Glomerular endothelial cell (primary cell): Measurements from ENCODE around the gene LARP1. TPM values are rescaled to one million over a fixed set of nuclear protein-coding genes. Genes with fewer than 3 reads are reported as not detected.
"Not testable (repeated sequence)": the region's sequence is repeated elsewhere in the genome, so short reads cannot be mapped to it uniquely, and the experiment has no call there.

Experiments used
- DNase-seq: peaks from one replicate; pipeline ENCODE4 v3.0.0-alpha.2; 2011; ENCODE audit warnings: low read depth, low spot score; ENCODE audit errors: extremely low read depth
- total RNA-seq: library from RNA; depleted of rRNA; stranded (reverse); fragments of >200 nt; gene quantifications from 2 replicates; pipeline ENCODE4 v1.2.3, GENCODE V29; 2015

Gene LARP1
- total RNA-seq, 1 donor from 2014 or later, result 177 TPM

GRCh38 chr5:154820383-154820782, 65.2 kb downstream of the LARP1 start:
- DNase-seq, result no peak

DNA sequence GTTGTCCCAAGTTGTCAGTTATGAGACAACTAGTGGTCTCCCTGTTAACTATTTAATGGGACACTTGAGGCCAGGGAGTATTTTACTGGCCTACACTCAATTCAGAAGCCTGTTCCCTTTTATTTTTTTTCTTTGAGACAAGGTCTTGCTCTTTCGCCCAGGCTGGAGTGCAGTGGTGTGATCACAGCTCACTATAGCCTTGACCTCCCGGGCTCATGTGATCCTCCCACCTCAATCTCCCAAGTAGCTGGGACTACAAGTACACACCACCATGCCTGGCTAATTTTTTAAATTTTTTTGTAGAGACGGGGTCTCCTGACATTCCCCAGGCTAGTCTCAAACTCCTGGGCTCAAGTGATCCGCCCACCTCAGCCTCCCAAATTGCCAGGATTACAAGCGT, 67.7 kb downstream of the LARP1 start:
- DNase-seq, result not testable (repeated sequence)

GRCh38 chr5:154823605-154824004, 68.4 kb downstream of the LARP1 start:
- DNase-seq, result no peak

- no peak for DNase-seq
These were observed 68.9 kb downstream of the LARP1 start for GRCh38 chr5:154824070-154824469.

DNA sequence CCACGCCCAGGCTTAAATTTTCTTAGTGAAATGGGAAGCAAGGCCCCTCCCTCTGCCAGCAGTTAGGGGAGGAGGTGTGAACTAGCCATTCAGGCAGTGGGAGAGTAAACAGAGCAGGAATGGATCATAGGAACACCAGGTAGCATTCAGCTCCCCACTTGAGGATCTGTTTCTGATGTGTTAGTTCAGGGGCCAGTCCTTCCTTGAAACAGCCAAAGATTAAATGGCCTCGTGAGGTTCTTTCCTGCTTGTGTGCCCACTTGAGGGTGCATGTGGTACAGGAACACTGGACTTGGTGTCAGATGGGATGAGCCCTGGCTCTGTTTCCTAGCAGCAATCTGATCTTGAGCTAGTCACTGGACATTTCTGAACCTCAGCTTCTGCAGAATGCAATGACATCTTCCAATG, 74.0 kb downstream of the LARP1 start:
- no peak for DNase-seq

DNA sequence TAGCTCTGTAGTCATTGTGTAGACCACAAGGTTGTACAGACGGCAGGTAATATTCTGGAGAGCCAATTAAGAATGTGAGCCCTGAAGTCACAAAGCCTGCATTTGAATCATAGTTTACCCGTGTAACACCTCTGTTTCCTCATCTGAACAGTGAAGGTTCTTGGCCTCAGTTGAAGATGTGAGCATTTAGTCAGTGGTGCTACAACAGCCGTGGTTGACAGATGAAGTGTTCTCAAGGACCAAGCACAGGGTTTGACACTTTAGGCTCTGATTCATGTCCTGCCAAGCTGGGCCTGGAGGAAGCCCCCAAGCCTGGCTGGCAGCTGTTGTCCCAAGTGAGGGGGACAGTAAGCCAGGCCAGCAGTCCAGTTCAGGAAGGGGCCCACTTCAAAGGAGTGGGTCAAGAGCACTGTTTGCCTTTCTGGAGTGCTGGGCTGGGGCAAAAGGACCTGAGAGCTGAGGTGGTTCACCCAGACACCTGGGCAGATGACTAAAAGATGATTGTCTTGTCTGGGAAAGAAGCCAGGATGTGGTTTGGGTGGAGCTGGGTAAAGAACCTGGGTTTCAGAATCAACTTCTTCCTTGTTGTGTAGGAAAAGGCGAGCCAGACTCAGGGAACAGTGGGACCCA, 74.5 kb downstream of the LARP1 start:
- no peak for DNase-seq

DNA sequence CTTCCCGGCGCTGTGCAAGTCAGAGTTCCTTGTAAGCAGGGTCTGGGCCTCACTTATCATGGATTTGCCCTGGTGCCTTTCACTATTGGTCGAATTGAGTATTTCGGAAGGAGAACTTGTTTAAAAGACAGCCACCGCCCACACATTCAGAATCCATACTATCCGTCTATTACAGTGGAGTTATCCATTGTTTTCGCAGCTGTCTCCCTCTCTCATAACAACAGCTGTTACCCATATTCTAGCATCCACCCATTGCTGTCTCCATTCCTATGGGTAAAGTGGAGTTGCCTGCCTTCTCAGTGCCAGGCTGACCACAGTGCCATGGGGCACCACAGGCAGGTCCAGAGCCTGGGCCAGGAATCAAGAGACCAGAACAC, 75.0 kb downstream of the LARP1 start:
- no peak for DNase-seq

GRCh38 chr5:154830596-154830995, 75.4 kb downstream of the LARP1 start:
- DNase-seq, result no peak

- no peak for DNase-seq
These were observed 76.3 kb downstream of the LARP1 start for GRCh38 chr5:154831451-154831850.

- DNase-seq, result not testable (repeated sequence)
These were observed 77.6 kb downstream of the LARP1 start for GRCh38 chr5:154832804-154833203.

GRCh38 chr5:154834053-154834452, 78.9 kb downstream of the LARP1 start:
- no peak for DNase-seq

- not testable (repeated sequence) for DNase-seq
These were observed 80.5 kb downstream of the LARP1 start for GRCh38 chr5:154835701-154836052.

DNA sequence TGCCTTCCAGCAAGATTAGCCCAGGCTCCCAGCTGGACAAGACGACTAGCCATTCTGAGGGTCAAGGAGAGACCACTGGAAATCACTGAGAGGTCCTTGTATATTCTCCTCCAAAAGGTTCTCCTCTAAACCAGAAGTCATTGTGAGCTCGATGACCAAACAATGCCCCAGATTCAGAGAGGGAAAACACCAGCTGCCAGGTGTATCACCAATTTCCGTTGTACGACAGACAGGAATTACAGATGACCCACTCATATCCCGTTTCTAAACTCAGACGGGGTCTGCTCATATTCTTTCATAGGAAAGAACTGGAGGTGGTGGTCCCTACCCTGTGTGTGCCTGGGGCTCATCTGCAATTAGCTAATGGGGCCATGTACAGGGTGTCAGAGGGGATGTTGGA, 81.0 kb downstream of the LARP1 start:
- DNase-seq, result no peak

DNA sequence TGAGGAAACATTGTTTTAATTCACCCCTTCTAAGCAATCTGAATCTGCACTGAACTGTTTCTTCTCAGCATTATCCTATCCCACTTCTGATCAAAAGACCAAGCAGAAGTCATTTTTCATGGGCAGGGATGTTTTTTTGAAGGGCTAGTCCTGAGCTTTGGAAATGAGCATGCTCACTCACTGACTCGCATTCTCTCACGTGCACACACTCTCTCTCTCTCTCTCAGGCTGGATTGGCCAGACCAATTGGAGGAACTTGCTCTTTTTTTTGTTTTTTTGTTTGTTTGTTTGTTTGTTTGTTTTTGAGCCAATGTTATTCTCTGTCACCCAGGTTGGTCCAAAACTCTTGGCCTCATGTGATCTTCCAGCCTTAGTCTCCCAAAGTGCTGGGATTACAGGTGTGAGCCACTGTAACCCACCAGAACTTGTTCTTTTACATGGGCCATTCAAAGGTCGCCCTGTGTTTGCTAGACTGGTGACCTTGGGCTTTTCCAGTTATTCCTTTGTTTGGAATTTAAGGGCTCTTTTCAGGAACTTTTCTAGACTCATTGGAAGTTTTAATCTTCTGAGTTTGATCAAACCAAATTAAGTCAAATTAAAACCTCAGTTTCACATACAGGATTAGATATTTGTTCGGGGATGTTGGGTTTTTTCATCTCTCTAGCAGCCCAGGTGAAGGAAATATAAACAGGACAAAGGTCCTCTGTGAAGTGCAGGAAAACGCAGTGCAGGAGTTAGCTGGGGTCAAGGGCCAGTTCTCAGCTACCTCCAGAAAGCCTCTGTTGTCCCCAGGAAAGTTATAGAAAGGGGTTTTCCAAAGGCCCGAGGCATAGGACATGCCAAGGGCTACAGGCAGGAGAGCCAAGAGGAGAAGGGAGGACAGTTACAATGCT, 82.1 kb downstream of the LARP1 start:
- DNase-seq, result no peak

DNA sequence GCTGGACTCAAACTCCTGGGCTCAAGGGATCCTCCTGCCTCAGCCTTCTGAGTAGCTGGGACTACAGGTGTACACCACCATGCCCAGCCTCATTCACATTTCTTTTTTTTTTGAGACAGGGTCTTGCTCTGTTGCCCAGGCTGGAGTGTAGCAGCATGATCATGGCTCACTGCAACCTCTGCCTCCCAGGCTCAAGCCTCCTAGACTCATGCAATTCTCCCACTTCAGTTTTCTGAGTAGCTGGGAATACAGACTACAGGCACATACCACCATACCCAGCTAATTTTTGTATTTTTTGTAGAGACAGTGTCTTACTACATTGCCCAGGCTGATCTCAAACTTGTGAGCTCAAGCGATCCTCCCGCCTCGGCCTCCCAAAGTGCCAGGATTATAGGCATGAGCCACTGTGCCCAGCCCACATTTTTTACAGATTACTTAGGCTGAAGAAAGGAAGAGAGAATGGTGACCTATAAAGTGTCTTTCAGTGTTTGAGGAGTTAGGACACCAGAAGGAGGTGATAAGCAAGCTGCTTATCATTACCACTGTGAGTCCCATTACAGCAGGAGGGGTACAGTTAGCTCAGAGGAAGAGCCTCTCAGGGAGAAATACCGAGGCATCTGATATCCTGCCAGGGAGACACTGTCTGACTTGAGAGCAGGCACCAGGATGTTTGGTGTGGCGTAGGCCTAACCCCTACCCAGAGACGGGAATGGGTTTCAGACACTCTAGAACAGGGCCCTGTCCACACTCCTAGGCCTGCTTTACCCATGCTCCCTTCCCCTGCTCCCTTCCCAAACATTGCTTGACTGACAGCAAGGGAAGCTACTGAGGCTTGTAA, 85.5 kb downstream of the LARP1 start:
- no peak for DNase-seq

- no peak for DNase-seq
These were observed 86.1 kb downstream of the LARP1 start for GRCh38 chr5:154841273-154841661.

DNA sequence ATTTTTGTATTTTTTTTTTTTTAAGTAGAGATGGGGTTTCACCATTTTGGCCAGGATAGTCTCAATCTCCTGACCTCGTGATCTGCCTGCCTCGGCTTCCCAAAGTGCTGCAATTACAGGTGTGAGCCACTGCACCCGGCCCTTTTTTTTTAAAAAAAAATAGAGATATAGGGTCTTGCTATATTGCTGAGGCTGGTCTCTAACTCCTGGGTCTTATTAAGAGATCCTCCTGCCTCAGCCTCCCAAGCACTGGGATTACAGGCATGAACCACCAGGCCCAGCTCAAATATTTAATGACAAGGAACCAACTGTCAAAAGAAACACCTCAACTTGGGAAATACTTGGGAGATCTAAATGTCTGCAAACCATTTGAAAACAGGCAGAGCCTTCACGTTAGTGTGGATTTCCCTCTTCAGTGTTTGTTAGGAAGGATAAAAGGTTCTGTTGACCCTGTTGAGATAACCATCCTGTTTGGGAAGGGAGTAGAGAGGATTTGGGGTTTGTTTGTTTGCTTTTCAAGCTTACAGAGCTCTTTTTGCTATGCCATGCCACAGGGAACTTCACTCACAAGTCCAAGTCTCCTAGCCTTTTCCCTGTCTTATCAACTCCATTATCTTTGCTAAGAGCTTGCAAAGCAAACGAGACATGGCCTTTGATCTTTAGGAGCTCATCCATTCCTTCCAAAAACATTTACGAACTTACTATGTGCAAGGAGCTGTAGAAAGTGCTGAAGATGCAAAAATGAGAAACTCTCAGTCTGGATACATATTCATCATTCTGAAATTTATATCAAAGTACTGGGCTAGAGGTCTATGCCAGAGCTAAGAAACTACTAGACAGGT, 87.7 kb downstream of the LARP1 start:
- no peak for DNase-seq

DNA sequence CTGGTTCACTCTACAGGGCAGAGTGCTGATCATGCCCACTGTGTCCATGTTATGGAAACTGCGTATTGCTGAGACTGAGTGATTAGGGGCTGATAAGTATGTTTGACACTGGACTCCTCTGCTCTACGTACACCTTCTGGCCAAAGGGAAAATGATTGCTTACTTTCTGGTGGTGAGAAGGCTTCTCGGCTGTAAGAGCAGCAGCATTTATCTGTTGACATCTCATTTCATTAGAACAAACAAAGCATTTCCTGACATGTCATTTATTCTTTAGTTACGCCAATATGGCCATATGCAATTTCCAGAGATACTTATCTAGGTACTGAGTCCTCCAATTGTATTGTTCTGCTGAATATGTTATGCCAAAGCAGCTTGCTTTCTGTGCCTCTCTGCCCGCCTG, 89.6 kb downstream of the LARP1 start:
- no peak for DNase-seq

- DNase-seq, result no peak
These were observed 94.1 kb downstream of the LARP1 start for GRCh38 chr5:154849264-154849785.

DNA sequence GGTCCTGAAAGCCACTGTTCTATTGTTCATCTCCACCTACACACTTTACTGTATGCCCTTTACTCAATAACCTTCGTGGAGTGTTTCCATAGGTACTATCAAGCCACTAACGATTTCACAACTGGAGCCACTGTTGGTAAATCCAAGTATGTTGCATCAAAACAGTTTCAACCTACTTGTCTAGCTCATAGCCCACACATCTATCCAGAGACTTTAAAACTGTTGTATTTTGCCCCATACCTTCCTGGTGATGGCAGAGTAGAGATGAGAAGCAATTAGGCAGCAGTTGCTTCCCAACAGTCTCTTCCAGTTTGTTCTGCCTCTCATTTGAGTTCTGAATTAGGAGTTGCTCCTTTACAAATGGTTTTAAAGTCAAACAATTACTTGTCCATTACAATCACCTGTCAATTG, 94.6 kb downstream of the LARP1 start:
- no peak for DNase-seq
